Activated T-cell treated with anti-CD3 and anti-CD28 coated beads, Interleukin-2, amount 50 U/mL, for 48 hours (primary cell): ENCODE data around the gene RBMS1.
"Not testable (repeated sequence)": the region's sequence is repeated elsewhere in the genome, so short reads cannot be mapped to it uniquely, and the experiment has no call there.

Experiments
- DNase-seq, 2 experiments: peaks; one replicate each; pipeline ENCODE4 v3.0.0-alpha.2; 2020

Gene RBMS1

DNA sequence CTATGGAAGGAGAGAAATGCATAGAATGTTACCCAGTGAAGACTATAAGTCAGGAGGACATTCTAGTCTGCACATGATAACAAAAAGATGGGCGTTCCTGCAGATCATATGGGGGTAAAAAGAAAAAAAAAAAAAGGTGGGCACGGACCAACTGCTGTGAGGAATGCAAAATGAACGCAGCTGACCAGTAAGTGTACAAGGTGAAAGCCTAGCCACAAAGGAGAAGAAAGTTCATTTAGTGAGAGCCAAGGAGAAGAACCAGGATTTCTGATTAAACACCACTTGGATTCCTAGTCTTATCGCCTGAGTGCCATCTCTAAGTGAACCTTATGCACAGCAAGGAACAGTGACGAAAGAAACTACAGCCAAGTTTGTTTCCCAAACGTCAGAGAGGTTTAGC lies 26.5 kb downstream of the RBMS1 start:
- no peak for DNase-seq

DNA sequence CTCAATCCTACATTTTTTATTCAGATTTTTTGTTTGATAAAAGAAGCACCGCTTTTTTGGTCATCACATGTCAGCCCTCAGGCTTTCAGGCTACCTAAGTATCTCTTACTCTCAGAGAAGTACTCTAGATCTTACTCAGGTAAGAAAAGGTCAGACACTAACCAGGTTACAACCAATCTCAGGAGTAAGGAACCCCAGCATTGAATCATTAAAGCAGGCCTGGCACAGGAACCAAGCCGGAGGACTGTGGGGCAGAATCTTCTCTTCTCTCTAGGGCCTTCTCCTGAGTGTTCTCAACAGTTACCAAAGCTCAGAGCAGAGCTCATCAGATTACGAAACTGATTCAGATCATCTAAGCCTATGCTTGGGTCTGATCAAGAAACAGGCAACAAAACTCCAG lies 28.2 kb downstream of the RBMS1 start:
- peak in 1 of 2 experiments; percentile 38 for DNase-seq

DNA sequence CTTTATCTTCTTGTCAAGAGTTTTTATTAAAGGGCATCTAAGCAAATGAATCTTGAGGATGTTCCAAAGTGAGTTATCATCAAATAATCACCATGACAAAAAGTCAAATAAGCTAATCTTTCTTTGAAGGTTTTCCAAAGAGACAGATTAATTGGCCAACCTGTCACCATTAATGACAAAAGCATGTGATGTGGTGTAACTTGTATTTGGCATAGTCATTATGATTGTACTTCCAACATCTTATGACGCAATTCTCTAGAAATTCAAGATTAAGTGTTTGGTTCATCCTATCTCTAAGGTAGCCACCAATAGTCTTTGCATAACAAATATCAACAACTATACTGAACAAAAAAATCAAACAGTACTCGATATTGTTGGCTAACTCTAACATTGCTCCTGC lies 28.6 kb downstream of the RBMS1 start:
- DNase-seq: no peak

DNA sequence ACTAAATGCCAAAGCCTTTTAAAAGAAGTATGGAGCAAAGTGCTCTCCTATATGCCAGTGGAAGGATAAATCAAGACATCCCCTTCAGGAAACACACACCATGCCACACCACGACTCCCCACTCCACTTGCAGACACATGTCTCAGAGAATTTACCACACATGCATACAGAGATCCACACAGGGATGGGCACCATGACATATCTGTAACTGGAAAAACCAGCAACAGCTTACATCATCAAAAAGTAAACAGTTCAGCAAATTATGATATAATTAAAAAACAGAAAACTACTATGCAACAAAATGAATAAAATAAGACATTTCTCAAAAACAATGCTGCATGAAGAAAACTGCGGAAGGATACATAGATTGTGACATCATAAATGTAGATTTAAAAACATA lies 29.6 kb downstream of the RBMS1 start:
- no peak for DNase-seq

DNA sequence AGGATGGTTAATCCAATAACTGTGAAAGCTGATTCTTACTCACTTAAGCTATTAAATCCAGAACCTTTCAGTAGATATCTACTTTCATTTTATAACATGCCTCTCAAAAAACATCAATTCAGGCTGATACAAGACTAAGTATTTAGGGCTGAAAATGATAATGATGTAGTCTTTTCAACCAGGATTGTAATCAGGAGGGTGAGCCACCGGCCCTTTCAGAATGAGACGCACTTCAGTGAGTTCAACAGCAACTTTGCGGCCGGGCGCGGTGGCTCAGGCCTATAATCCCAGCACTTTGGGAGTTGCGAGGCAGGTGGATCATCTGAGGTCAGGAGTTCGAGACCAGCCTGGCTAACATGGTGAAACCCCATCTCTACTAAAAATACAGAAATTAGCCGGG lies 30.4 kb downstream of the RBMS1 start:
- no peak for DNase-seq

DNA sequence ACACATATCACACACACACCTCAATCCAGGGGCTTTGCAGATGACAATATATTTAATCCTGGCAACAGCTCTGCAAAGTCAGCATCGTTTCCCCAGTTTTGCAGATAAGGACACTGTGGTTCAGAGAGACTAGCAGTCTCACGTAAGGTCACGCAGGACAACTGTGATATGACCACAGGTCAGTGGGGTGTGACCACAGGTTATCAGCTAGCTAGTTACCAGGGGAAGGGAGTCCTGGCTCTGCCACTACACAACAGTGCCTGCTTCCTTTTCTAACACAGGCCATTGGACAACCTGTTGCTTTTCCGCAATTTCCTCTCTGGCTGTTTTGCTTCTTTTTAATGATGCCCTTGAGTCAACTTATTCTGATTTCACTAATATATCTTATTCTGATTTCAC lies 33.3 kb downstream of the RBMS1 start:
- DNase-seq: no peak

DNA sequence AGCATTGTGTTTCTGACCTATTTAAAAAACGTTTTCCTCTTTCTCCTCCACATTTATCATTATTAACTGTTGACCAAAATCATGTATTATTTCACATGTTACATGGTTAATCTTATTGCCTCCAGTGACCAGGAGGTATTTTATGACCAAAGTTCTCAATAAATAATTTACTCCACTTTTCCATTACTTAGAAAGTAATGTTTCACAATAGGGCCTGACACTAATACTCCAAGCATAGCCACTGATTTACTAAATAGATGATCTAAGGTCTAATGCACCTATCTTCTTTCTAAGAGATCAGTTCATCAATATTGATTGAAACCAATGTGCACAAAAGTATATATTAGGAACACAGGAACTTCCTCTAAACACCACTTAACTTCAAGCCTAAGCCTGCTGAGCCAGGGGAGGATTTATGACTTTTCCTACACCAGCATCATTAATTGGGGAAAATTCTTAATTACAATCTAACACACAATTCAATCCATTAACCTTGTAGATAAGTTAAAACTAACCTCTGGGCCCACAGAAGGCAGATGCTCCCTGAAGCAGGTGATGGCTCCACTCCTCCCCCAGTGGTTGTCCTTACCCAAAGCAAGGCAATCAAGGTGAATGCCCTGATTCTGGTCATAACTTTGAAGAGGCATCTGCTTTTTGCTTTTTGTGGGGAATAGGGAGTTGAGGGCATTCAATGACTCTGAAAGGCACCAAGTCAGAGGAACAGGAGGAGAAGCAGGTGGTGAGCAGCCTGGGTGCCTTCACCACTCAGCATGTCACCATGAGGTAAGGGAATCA lies 33.9 kb downstream of the RBMS1 start:
- no peak for DNase-seq

DNA sequence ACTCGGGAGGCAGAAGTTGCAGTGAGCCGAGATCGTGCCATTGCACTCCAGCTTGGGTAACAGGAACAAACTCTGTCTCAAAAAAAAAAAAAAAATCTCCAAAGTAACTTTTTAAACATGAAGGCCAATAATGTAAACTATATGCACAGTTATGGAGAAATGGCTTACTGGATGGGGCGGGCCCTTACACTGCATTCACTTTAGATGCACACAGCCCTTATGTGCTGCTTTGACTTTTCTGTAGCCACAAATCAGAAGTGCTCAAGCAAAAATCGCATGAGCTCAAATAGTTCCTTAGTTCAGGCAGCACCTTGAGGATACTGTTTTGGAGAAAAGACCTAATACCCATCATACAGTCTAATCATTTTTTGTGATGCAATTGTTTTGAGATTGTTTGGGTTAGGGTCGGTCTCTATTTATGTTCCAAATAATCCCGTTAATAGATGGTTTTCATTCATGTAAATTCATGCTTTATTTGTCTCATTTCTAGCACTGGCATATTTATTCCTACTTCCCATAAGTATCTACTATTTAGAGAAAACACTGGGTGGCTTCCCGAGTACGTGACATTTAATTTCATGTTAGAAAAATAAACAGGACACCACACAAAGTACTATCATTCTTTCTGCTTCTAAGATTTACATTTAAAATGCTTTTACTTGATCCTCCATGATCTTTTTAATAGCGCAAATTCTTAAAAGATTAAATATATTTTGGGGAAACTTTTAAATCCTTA lies 34.7 kb downstream of the RBMS1 start:
- DNase-seq: no peak

DNA sequence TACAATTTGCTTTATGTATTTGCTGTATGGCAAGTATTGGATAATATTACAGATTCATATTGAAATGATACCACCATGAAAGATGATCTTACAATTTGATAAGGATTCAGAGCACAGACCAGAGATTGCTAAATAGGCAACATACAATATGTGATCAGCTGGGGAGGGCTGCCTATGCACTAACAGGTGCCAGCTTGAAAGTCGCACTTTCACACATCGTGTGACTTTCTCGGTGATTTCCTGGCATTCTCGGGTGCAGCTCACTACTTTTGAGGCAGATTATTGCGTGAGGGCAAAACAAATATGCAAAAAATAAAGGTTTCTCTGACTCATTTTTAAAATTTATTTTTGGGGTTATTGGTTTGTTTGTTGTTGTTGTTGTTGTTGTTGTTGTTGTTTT lies 36.0 kb downstream of the RBMS1 start:
- DNase-seq: no peak

DNA sequence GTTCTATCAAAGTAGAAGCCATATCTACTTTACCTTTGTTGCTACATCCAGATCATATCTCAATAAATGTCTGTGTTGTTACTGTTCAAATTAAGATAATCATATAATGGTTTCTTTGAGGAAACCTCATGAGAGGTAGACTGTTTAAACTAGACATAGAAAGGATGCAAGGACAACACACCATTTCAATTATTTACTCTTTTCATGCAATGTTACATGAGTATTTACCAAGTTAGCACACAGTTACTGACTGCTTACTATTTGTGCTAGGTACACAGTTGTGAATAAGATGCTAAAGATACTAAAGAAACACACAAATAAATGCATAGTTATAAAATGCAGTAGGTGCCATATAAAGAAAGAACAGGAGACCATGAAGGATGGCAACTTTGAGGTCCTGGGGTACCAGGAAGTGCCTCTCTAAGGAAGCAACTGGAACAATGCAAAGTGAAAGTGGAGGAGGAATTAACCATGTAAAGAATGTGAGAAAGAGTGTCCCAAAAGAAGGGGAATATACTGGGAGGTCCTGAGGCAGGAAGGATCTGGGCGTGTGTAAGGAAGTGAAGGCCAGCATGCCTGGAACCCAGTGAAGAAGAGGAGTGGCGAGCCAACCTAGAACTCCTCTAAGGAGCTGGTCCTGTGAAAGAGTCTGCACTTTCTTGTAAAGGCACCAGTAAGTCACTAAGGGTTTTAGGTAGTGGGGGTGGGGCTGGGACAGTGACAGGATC lies 39.4 kb downstream of the RBMS1 start:
- DNase-seq: no peak

DNA sequence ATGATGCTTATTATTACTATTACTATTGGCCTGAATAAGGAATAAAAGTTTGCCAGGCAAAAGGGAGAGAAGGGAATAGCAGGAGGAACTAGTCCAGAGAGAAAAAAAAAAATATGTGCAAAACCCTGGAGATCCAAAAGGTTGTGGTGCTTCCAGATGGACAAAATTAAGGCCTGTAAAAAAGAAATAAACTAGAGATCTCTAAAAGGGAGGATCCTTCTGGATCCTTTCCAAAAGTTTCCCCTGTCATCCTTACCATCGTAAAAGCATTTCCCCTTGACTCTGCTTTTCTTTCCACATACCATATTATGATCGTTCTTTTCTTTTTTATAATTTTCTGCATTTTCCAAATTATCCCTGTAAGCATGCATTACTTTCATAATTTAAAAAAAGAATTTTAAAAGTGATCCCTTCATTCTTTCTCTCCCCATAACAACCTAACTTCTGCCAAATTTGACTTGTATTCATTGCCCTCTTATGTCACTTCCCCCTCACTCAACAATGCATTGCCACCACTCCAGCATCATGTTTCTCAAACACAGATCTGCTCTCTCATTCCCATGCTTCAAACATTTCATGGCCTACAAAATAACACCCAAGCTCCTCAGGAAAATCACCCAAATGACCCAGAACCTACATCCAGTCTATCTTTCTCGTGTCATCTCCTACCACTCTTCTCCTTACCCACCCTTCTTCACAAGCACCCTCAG lies 40.3 kb downstream of the RBMS1 start:
- DNase-seq: no peak

DNA sequence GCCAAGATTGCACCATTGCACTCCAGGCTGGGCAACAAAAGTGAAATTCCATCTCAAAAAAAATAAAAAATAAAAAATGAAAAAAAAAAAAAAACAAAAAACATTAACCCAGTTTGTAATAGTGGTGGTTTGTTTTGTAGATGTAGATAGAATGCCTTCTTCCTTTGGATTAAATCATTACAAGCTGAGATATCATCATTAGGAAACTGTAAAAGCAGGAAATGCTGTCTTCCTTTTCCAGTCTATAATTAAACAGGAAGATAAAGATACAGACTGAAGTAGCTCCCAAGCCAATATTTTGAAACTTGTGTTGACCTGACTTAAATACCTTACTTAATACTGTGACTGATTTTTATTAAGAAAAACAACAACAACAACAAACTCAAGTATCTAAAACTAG lies 43.1 kb downstream of the RBMS1 start:
- no peak for DNase-seq

DNA sequence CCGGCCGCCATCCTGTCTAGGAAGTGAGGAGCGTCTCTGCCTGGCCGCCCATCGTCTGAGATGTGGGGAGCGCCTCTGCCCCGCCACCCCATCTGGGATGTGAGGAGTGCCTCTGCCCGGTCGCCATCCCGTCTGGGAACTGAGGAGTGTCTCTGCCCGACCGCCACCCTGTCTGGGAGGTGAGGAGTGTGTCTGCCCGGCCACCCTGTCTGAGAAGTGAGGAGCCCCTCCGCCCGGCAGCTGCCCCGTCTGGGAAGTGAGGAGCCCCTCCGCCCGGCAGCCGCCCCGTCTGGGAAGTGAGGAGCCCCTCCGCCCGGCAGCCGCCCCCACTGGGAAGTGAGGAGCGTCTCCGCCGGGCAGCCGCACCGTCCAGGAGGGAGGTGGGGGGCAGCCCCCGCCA lies 44.8 kb downstream of the RBMS1 start:
- not testable (repeated sequence) for DNase-seq

DNA sequence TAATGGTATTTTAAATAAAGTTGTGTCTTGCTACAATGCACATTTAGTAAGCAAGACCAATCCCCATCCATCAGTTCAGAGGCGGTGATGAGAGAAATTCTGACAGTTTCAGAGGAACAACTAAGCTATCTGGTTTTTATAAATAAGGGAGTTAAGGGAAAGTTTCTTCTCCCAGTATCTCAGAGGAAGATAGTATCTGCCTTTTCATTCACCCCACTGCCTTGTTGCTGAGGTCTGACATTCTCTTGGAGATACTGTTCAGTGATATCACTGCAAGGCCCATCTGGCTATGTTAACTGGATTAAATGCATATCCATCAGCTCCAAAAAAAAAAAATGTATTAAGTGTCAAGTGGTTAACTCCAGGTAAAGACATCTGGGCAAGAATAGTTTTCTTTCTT lies 47.9 kb downstream of the RBMS1 start:
- DNase-seq: no peak

DNA sequence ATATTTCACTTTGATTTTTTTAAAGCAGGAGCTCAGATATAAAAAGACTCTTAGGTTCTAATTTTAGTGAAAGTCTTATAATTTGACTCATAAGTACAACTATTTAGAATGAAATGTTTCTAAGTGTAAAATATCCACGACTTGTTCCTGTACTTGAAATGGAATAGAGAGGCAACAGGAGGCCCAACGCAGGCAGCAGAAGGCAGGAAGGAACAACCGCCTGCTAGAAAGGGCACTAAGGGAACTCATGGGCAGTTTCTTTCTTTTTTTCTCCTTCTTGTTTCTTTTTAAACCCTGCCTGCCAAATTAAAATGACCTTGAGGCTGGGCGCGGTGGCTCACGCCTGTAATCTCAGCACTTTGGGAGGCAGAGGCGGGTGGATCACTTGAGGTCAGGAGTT lies 51.0 kb downstream of the RBMS1 start:
- DNase-seq: no peak

DNA sequence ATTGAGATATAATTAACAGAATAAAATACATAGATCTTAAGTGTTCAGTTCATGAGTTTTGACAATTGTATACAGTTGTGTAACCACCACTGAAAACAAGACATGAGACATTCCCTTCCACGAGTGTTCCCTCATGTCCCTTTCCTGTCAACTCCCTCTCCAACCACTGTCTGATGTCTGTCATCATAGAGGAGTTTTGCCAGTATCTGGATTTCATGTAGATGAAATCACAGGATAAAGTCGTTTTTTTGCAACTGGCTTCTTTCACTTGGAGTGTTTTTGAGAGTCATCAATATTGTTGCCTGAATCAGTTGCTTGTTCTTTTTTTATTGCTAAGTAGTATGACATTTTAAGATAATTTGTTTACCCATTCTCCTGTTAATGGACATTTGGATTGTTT lies 52.7 kb downstream of the RBMS1 start:
- DNase-seq: no peak

DNA sequence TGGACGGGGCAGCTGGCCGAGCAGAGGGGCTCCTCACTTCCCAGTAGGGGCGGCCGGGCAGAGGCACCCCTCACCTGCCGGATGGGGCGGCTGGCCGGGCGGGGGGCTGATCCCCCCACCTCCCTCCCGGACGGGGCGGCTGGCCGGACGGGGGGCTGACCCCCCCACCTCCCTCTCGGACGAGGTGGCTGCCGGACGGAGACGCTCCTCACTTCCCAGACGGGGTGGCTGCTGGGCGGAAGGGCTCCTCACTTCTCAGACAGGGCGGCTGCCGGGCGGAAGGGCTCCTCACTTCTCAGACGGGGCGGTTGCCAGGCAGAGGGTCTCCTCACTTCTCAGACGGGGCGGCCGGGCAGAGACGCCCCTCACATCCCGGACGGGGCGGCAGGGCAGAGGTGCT lies 54.6 kb downstream of the RBMS1 start:
- not testable (repeated sequence) for DNase-seq

DNA sequence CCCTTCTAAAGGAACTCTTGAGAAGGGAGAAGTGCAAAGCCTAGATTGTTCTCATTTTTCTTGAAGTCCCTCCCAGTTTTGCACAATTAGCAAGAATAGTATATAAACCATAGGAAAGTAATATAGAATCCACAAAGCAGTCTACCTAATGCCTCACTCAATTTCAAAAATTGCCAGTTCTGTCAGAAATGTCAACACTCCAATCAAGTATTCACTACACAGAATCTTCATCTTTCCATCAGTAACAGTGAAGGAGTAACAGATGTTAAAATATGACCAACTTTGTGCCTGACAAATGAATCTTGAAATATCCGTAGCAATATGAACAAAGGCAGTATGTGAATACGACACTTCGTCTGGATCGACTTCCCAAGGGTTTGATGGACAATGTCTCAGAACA lies 56.3 kb downstream of the RBMS1 start:
- no peak for DNase-seq

DNA sequence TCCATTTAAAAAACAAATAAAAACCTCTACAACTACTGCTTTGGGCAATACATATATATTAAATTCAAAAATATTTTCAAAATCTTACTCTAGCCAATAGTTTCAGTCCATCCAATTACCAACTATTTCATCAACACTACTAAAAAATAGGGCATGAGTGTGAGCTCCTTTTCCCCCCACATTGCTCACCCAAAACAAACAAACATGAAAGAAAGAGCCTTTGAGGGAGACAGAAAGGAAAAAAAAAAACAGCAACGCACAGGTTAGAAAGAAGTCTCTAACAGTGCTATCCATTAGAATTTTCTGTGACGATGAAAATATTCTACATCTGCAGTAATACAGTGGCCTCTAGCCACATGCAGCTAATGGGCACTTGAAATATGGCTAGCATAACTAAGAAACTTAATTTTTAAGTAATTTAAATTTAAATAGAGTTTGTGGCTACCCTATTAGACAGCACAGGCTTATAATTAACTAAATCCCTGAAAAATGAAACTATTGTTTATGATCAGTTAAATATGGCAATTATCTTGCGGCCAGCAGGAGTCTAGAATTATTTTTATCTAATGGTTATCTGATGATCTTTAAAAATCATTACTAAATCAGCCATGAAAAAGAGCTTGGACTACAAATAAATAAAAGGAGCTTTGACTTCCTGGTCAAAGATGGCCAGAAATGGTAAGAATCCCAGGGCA lies 59.2 kb downstream of the RBMS1 start:
- DNase-seq: no peak

DNA sequence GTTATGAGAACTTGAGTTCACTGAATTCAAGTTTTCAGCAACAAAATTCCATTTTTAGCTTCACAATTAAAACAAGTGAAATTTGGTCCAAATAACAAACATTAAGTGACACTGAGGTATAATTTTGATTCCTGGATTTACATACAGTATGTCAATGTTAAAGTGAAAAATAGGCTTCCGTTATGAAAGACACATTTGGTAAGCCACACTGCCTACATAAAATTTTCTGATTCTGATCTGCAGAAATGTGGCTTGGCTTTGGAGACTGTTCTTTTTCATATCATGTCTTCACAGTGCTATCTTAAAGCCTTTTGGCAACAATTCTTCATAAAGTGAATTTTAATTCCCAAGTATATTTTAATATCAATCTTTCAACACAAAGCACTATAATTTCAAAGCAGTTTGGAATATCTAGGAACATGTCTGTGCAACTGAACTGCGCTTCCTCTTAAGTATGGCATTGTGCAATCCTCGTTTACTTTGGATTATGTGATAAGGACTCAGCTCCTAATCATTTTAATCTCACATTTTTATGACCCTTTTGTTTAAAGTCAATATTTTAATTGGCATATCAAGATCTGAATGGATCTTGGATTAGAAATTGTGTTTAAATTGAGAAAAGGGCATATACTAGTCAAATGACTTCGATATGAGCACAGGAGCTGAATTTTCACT lies 60.0 kb downstream of the RBMS1 start:
- DNase-seq: no peak

DNA sequence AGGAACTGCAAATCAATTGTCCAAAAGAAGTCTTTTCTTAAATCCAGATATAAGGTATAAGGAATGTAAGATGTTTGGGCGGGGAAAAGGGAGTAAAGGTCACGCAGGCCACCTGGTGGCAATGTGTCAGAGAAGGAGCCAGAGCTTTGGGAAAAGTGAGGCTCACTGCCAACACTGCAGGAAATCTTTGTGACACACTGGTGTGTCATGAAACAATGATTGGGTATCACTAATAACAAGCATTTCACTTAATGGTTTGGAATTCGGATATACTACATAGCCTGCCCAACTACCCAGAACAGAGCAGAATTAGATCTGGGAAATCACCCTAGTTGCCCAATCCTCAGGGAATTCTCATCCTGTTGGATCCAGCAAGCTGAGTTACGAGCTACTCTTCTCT lies 61.0 kb downstream of the RBMS1 start:
- no peak for DNase-seq

DNA sequence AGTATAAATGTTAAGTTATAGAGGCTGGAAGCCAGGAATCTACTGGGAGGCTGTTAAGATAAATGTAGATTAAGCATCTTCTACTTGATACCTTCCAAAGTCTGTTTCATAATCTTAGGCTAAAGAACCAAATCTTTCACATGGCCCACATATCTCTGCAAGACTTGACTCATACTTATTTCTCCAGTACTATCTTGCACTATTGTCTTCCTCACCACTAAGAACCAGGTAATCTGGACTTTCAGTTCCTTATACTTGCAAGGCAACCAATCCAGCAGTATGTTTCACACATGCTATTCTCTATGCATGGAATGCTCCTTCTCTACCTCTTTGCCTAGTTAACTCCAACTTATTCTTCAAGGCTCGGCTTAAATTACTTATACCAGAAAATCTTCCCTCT lies 62.2 kb downstream of the RBMS1 start:
- no peak for DNase-seq
